ENCODE results near the gene LRRFIP2. TPM values are rescaled to one million over a fixed set of nuclear protein-coding genes. Genes with fewer than 3 reads are reported as not detected.
A peak's percentile ranks its signal among the peaks of the same experiment; 100 is the strongest.

The LRRFIP2 gene
- total and polyA plus RNA-seq, 2 experiments from 2014 or later = 29.0 to 48.8 TPM

- 79% methylated on average over 7 of the region's 7 CpGs for WGBS (ENCODE audit: low lambda C conversion rate, missing lambda C conversion rate)
- Histone ChIP-seq H3K4me2 (no peak overlapping the region), H4K20me1 (ENCODE audit: insufficient read depth, poor library complexity, severe bottlenecking) (no peaks in the 10 kb centered on the region), H2AFZ (no peak overlapping the region), H3K4me3 (no peak overlapping the region), H3K27me3 (no peaks in the 10 kb centered on the region), H3K9me3 (ENCODE audit: low read depth) (no peaks in the 10 kb centered on the region), H3K79me2 (peaks cover 36% of the 10 kb centered on the region), H3K27ac (no peak overlapping the region), H3K9me2 (replicated peaks; ENCODE audit: insufficient read depth) (no peaks in the 10 kb centered on the region), H3K36me3 (replicated peaks; ENCODE audit: insufficient read depth, low read depth) (no peaks in the 10 kb centered on the region), H3K4me1 (ENCODE audit: insufficient read depth) (peaks cover 5% of the 10 kb centered on the region)
- no peak for DNase-seq (ENCODE audit: low spot score)
- no peak for TF ChIP-seq CTCF (IDR thresholded peaks at IDR 0.05; ENCODE audit: poor library complexity)
- TF ChIP-seq EZH2 (IDR thresholded peaks at IDR 0.05; ENCODE audit: borderline replicate concordance) = no peak
- TF ChIP-seq EZH2phosphoT487 (IDR thresholded peaks at IDR 0.05; ENCODE audit: low read depth, severe bottlenecking, unreplicated experiment) = no peak
Measured at GRCh38 chr3:37181756-37182155, 7.4 kb upstream of the LRRFIP2 start.

DNA sequence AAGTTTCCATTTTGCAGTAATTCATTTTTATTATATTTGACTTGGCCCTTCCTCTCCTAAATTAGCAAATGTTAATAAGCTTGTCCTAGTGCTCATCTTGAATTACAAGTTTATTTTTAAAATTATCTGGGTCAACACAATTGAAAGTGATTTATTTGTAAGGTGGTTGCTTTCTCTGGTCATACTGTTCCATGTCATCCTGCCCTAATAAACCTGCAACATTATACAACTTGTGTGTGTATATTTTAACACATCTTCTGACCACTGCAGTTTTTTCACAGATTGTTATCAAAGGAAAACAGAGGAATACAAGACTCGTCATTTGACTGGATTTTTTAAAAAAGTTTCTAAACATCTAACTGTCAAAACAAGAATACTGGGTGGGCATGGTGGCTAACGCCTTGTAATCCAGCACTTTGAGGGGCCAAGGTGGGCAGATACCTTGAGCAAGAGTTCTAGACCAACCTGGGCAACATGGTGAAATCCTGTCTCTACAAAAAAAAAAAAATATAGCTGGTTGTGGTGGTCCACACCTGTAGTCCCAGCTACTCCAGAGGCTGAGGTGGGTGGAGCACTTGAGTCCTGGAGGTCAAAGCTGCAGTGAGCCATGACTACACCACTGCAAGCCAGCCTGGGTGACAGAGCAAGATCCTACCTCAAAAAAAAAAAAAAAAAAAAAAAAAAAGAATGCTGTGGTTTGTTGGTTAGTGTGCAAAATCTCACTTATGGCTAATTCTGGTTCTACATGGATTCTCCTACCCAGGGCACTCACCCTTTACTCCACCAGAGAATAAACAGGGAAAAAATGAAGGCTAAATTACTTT lies 5.0 kb upstream of the LRRFIP2 start:
- peaks cover 44% of the 10 kb centered on the region for H3K79me2 ChIP-seq
- H3K4me2 ChIP-seq = no peak overlapping the region
- 98% methylated on average over 2 of the region's 2 CpGs for WGBS (ENCODE audit: low lambda C conversion rate, missing lambda C conversion rate)
- H3K36me3 ChIP-seq (replicated peaks; ENCODE audit: insufficient read depth, low read depth) = no peaks in the 10 kb centered on the region
- H3K4me3 ChIP-seq = no peak overlapping the region
- no peaks in the 10 kb centered on the region for H4K20me1 ChIP-seq (ENCODE audit: insufficient read depth, poor library complexity, severe bottlenecking)
- TF ChIP-seq CTCF (IDR thresholded peaks at IDR 0.05; ENCODE audit: poor library complexity) (no peak), EZH2 (IDR thresholded peaks at IDR 0.05; ENCODE audit: borderline replicate concordance) (no peak), EZH2phosphoT487 (IDR thresholded peaks at IDR 0.05; ENCODE audit: low read depth, severe bottlenecking, unreplicated experiment) (no peak)
- H3K4me1 ChIP-seq (ENCODE audit: insufficient read depth) = peaks cover 9% of the 10 kb centered on the region
- DNase-seq (ENCODE audit: low spot score) = no peak
- H3K9me2 ChIP-seq (replicated peaks; ENCODE audit: insufficient read depth) = no peaks in the 10 kb centered on the region
- H3K9me3 ChIP-seq (ENCODE audit: low read depth) = no peaks in the 10 kb centered on the region
- H3K27me3 ChIP-seq = no peaks in the 10 kb centered on the region
- no peak overlapping the region for H3K27ac ChIP-seq
- H2AFZ ChIP-seq = no peak overlapping the region

- H3K36me3 ChIP-seq (replicated peaks; ENCODE audit: insufficient read depth, low read depth) = no peaks in the 10 kb centered on the region
- H3K27ac ChIP-seq = peak overlapping the region; percentile 99
- WGBS (ENCODE audit: low lambda C conversion rate, missing lambda C conversion rate) = 93% methylated on average over 3 of the region's 3 CpGs
- H2AFZ ChIP-seq = no peak overlapping the region
- no peak overlapping the region for H3K4me3 ChIP-seq
- DNase-seq (ENCODE audit: low spot score) = no peak
- H3K27me3 ChIP-seq = no peaks in the 10 kb centered on the region
- peaks cover 74% of the 10 kb centered on the region for H3K79me2 ChIP-seq
- peaks cover 20% of the 10 kb centered on the region for H3K4me1 ChIP-seq (ENCODE audit: insufficient read depth)
- H4K20me1 ChIP-seq (ENCODE audit: insufficient read depth, poor library complexity, severe bottlenecking) = no peaks in the 10 kb centered on the region
- no peaks in the 10 kb centered on the region for H3K9me3 ChIP-seq (ENCODE audit: low read depth)
- H3K9me2 ChIP-seq (replicated peaks; ENCODE audit: insufficient read depth) = no peaks in the 10 kb centered on the region
- no peak for TF ChIP-seq EZH2 (IDR thresholded peaks at IDR 0.05; ENCODE audit: borderline replicate concordance)
- TF ChIP-seq EZH2phosphoT487 (IDR thresholded peaks at IDR 0.05; ENCODE audit: low read depth, severe bottlenecking, unreplicated experiment) = no peak
- no peak for TF ChIP-seq CTCF (IDR thresholded peaks at IDR 0.05; ENCODE audit: poor library complexity)
- H3K4me2 ChIP-seq = peak overlapping the region; percentile 74
Measured at GRCh38 chr3:37173806-37174205, 576 bp downstream of the LRRFIP2 start.
